HEK293 (cell line): ENCODE data around the gene S100B.

Source experiments
- CTCF ChIA-PET: fragments of 350-600 bp; formaldehyde crosslinking; extraction: SDS; loops from one replicate; lab custom pipeline; 2021; ENCODE audit warnings: antibody characterized with exemption; lab: Yijun Ruan, JAX
- POLR2A ChIA-PET: fragments of 300-600 bp; formaldehyde crosslinking; extraction: SDS; loops from one replicate; lab custom pipeline; 2020; ENCODE audit warnings: antibody characterized with exemption, inconsistent platforms; lab: Yijun Ruan, JAX
- H3K27ac ChIP-seq: fragments of 200-500 bp; sonication (Bioruptor generic); 2 replicates; pipeline ENCODE4 v1.5.1; 2014; ENCODE audit warnings: low read depth, low read length, control low read depth, inconsistent platforms; ENCODE audit errors: extremely low read depth
- H3K36me3 ChIP-seq, 2 experiments: fragments of 200-500 bp in 1 of 2; sonication (Bioruptor generic) in 1 of 2; 1 replicate in 1 of 2; 2 replicates in 1 of 2; pipeline ENCODE4 v1.5.1; 2014 to 2017; ENCODE audit warnings: inconsistent platforms in 2 of 2, low read length in 2 of 2; ENCODE audit not compliant: control insufficient read depth in 2 of 2, insufficient read depth in 1 of 2
- H3K4me1 ChIP-seq: fragments of 200-500 bp; sonication (Bioruptor generic); 2 replicates; pipeline ENCODE4 v1.5.1; 2014; ENCODE audit warnings: mild to moderate bottlenecking, low read length, inconsistent platforms; ENCODE audit not compliant: control insufficient read depth, insufficient read depth
- H3K4me3 ChIP-seq: 2 replicates; pipeline ENCODE4 v1.5.1; 2011; ENCODE audit warnings: low read depth, mild to moderate bottlenecking, control low read depth, low read length, moderate library complexity
- H3K9me3 ChIP-seq: fragments of 200-500 bp; sonication (Bioruptor generic); 2 replicates; pipeline ENCODE4 v1.5.1; 2014; ENCODE audit warnings: low read depth, low read length, inconsistent platforms; ENCODE audit not compliant: control insufficient read depth, insufficient read depth
- HOXC10 ChIP-seq: sonication (generic); formaldehyde crosslinking; IDR thresholded peaks from 2 replicates; pipeline ENCODE4 v1.8.1; 2023; ENCODE audit warnings: mild to moderate bottlenecking, missing genetic modification reagents
- RBAK ChIP-seq: fragments of 450-650 bp; formaldehyde crosslinking; IDR thresholded peaks from 2 replicates; pipeline ENCODE4 v1.5.1; 2016; ENCODE audit warnings: missing biosample characterization, missing genetic modification characterization
- TCF7L2 ChIP-seq: IDR thresholded peaks from 2 replicates; pipeline ENCODE4 v1.6.1; 2011; ENCODE audit warnings: low read depth, mild to moderate bottlenecking, inconsistent platforms, low read length, moderate library complexity, borderline replicate concordance
- ZNF146 ChIP-seq: fragments of 450-650 bp; formaldehyde crosslinking; IDR thresholded peaks from 2 replicates; pipeline ENCODE4 v1.5.1; 2016; ENCODE audit warnings: missing biosample characterization, missing genetic modification characterization
- ZNF157 ChIP-seq: fragments of 450-650 bp; formaldehyde crosslinking; IDR thresholded peaks from 2 replicates; pipeline ENCODE4 v1.5.1; 2016; ENCODE audit warnings: missing biosample characterization, missing genetic modification characterization
- ZNF202 ChIP-seq: fragments of 450-650 bp; formaldehyde crosslinking; IDR thresholded peaks from 2 replicates; pipeline ENCODE4 v1.5.1; 2016; ENCODE audit warnings: missing biosample characterization, missing genetic modification characterization, borderline replicate concordance
- ZNF292 ChIP-seq: fragments of 450-650 bp; formaldehyde crosslinking; IDR thresholded peaks from 2 replicates; pipeline ENCODE4 v1.5.1; 2016; ENCODE audit warnings: low read depth, missing biosample characterization, missing genetic modification characterization, borderline replicate concordance
- ZNF366 ChIP-seq: fragments of 450-650 bp; formaldehyde crosslinking; conservative IDR thresholded peaks from 2 replicates; pipeline ENCODE4 v1.5.1; 2016; ENCODE audit warnings: missing biosample characterization, missing genetic modification characterization
- ZNF37A ChIP-seq: fragments of 450-650 bp; IDR thresholded peaks from 2 replicates; pipeline ENCODE4 v1.5.1; 2018; ENCODE audit warnings: missing biosample characterization, missing genetic modification characterization
- ZNF433 ChIP-seq: fragments of 450-650 bp; formaldehyde crosslinking; IDR thresholded peaks from 2 replicates; pipeline ENCODE4 v1.5.1; 2016; ENCODE audit warnings: missing biosample characterization, missing genetic modification characterization, low read depth
- ZNF488 ChIP-seq: fragments of 450-650 bp; formaldehyde crosslinking; IDR thresholded peaks from 2 replicates; pipeline ENCODE4 v1.5.1; 2016; ENCODE audit warnings: missing biosample characterization, missing genetic modification characterization
- ZNF510 ChIP-seq: fragments of 450-650 bp; formaldehyde crosslinking; IDR thresholded peaks from 2 replicates; pipeline ENCODE4 v1.5.1; 2018; ENCODE audit warnings: mild to moderate bottlenecking, missing genetic modification characterization, missing biosample characterization; ENCODE audit not compliant: insufficient replicate concordance
- ZNF596 ChIP-seq: fragments of 450-650 bp; IDR thresholded peaks from 2 replicates; pipeline ENCODE4 v1.5.0; 2018; ENCODE audit warnings: missing biosample characterization, mild to moderate bottlenecking, missing genetic modification characterization, moderate library complexity
- ZNF621 ChIP-seq: fragments of 450-650 bp; formaldehyde crosslinking; IDR thresholded peaks from 2 replicates; pipeline ENCODE4 v1.5.1; 2017; ENCODE audit warnings: missing biosample characterization, missing genetic modification characterization
- ZNF626 ChIP-seq: fragments of 450-650 bp; sonication (Bioruptor Pico); formaldehyde crosslinking; IDR thresholded peaks from 2 replicates; pipeline ENCODE4 v1.5.1; 2018; ENCODE audit warnings: missing biosample characterization, missing genetic modification characterization, inconsistent platforms
- ZNF639 ChIP-seq: fragments of 450-650 bp; formaldehyde crosslinking; IDR thresholded peaks from 2 replicates; pipeline ENCODE4 v1.5.1; 2016; ENCODE audit warnings: missing biosample characterization, missing genetic modification characterization
- ZNF747 ChIP-seq: fragments of 450-650 bp; formaldehyde crosslinking; IDR thresholded peaks from 2 replicates; pipeline ENCODE4 v1.5.1; 2016; ENCODE audit warnings: missing biosample characterization, missing genetic modification characterization
- ZXDB ChIP-seq: fragments of 450-650 bp; formaldehyde crosslinking; IDR thresholded peaks from 2 replicates; pipeline ENCODE4 v1.5.1; 2016; ENCODE audit warnings: missing biosample characterization, missing genetic modification characterization

S100B gene

GRCh38 chr21:46552865-46553379 is 52.0 kb downstream of the S100B start:
- H3K4me3 ChIP-seq: no peak overlapping the region
- H3K27ac ChIP-seq: no peak overlapping the region
- H3K4me1 ChIP-seq: no peaks in the 10 kb centered on the region
- ChIA-PET CTCF (no interaction called here), POLR2A (no interaction called here)
- no peaks in the 10 kb centered on the region for H3K9me3 ChIP-seq
- no peak for TF ChIP-seq RBAK
- peaks cover 2 to 81% of the 10 kb centered on the region in 2 experiments; a peak in 2 of 3 replicates for H3K36me3 ChIP-seq

- ChIA-PET POLR2A (no interaction called here), CTCF (interaction anchor here (0.5 kb wide), 1 partner anchor 82 kb away, joined by 3 read pairs; no protein-coding TSS in a partner anchor)
- Histone ChIP-seq H3K36me3 (peaks cover 9 to 78% of the 10 kb centered on the region in 2 experiments), H3K4me1 (no peaks in the 10 kb centered on the region), H3K4me3 (no peak overlapping the region), H3K9me3 (no peaks in the 10 kb centered on the region), H3K27ac (no peak overlapping the region)
- TF ChIP-seq ZNF366 (tag by site-specific recombination): no peak
- no peak for TF ChIP-seq ZNF626 (tag by site-specific recombination)
- TF ChIP-seq ZNF37A: no peak
- TF ChIP-seq ZNF639 (tag by site-specific recombination): no peak
- TF ChIP-seq ZXDB (tag by site-specific recombination): no peak
- TF ChIP-seq ZNF596 (tag by site-specific recombination): no peak
Observed at GRCh38 chr21:46552274-46552673, 52.6 kb downstream of the S100B start.

GRCh38 chr21:46551636-46552241 is 53.1 kb downstream of the S100B start:
- POLR2A ChIA-PET: no interaction called here
- Histone ChIP-seq H3K27ac (no peak overlapping the region), H3K4me3 (no peak overlapping the region), H3K4me1 (no peaks in the 10 kb centered on the region), H3K36me3 (peaks cover 12 to 78% of the 10 kb centered on the region in 2 experiments), H3K9me3 (no peaks in the 10 kb centered on the region)
- no peak for TF ChIP-seq ZNF433 (tag by site-specific recombination)
- TF ChIP-seq ZNF146 (tag by site-specific recombination): no peak
- no peak for TF ChIP-seq HOXC10 (CRISPR knock-in tag)
- TF ChIP-seq ZNF621 (tag by site-specific recombination): no peak
- TF ChIP-seq ZNF488: no peak
- no peak for TF ChIP-seq ZNF747 (tag by site-specific recombination)
- no peak for TF ChIP-seq TCF7L2
- no peak for TF ChIP-seq ZNF292
- TF ChIP-seq ZNF157 (tag by site-specific recombination): no peak
- TF ChIP-seq ZNF202 (tag by site-specific recombination): no peak
- TF ChIP-seq ZNF510: no peak
- CTCF ChIA-PET: interaction anchor here (0.5 kb wide), 1 partner anchor 83 kb away, joined by 3 read pairs; no protein-coding TSS in a partner anchor
